ENCODE results near the gene TEX10. TPM values are rescaled to one million over a fixed set of nuclear protein-coding genes. Genes with fewer than 3 reads are reported as not detected.

The TEX10 gene
- total and polyA plus RNA-seq, 9 of the 15 experiments (the other 6 are each of a cell fraction or from before 2014, with no cell fraction given), result 27.8 to 60.0 (median 47.9) TPM

DNA sequence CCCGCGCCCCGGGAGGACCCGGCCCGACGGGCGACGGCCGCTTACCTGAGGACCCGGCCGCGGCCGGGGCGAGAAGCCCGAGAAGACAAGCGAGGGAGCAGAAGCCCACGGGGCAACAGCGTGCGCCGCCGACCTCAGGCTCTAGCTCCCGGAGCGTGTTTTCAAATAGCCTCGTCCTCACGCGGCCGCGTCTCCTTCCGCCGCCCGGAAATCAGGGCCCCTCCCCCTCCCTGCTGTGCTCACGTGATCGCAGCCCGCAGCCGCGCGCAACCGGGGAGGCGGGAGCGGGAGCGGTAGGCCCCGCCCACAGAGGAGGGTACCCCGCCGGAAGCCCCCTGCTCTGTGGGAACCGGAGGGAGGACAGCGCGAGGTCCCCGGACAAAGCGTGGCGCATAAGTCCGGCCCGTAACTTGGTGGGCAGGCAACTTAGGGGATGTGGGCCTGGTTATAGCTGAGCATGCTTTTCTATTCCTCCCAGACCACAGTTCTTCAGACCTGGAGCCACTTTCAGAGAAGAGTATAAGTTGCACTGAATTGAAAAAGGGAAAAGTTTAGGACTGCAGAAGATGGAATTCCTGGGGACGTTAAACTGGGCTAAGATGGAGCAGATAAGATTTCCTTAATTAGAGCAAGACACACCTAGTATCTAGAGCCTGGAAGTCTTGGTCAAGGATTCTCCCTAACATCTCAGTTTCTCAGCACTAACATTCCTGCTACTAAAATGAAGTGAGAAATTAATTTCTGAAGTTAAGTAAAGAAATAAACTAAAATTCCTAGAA is at the start of gene TEX10 (continued):
- TF ChIP-seq TAF9B (IDR thresholded peaks at IDR 0.05; ENCODE audit: partially characterized antibody) (peak; percentile 57), ZNF134 (CRISPR knock-in tag; conservative IDR thresholded peaks at IDR 0.05) (no peak), ZBED1 (IDR thresholded peaks at IDR 0.05) (no peak), CHD1 (IDR thresholded peaks at IDR 0.05; ENCODE audit: low read length) (no peak), ELF4 (CRISPR knock-in tag; IDR thresholded peaks at IDR 0.05) (no peak), ZNF589 (CRISPR knock-in tag; IDR thresholded peaks at IDR 0.05; ENCODE audit: low read depth) (no peak), ESRRA (IDR thresholded peaks at IDR 0.05; ENCODE audit: borderline replicate concordance, low read depth) (peak; percentile 62; the same call in 1 of the 2 replicates), U2AF2 (optimal IDR thresholded peaks at IDR 0.05; ENCODE audit: low read depth, low read length) (no peak), HNRNPH1 (optimal IDR thresholded peaks at IDR 0.05; ENCODE audit: low read depth, low read length) (no peak), ZNF561 (CRISPR knock-in tag; conservative IDR thresholded peaks at IDR 0.05) (no peak), HDAC1 (IDR thresholded peaks at IDR 0.05) (peak in 1 of 2 experiments; percentile 65; a peak in 2 of 4 replicates), NCOA2 (IDR thresholded peaks at IDR 0.05; ENCODE audit: partially characterized antibody in 2 of 2) (no peak), ZNF311 (CRISPR knock-in tag; IDR thresholded peaks at IDR 0.05) (no peak), U2AF1 (optimal IDR thresholded peaks at IDR 0.05; ENCODE audit: low read depth, low read length) (peak; percentile 71), SMAD4 (CRISPR knock-in tag; conservative IDR thresholded peaks at IDR 0.05) (peak; percentile 42; the same call in 1 of the 2 replicates)
- TF ChIP-seq, protein P1, sequence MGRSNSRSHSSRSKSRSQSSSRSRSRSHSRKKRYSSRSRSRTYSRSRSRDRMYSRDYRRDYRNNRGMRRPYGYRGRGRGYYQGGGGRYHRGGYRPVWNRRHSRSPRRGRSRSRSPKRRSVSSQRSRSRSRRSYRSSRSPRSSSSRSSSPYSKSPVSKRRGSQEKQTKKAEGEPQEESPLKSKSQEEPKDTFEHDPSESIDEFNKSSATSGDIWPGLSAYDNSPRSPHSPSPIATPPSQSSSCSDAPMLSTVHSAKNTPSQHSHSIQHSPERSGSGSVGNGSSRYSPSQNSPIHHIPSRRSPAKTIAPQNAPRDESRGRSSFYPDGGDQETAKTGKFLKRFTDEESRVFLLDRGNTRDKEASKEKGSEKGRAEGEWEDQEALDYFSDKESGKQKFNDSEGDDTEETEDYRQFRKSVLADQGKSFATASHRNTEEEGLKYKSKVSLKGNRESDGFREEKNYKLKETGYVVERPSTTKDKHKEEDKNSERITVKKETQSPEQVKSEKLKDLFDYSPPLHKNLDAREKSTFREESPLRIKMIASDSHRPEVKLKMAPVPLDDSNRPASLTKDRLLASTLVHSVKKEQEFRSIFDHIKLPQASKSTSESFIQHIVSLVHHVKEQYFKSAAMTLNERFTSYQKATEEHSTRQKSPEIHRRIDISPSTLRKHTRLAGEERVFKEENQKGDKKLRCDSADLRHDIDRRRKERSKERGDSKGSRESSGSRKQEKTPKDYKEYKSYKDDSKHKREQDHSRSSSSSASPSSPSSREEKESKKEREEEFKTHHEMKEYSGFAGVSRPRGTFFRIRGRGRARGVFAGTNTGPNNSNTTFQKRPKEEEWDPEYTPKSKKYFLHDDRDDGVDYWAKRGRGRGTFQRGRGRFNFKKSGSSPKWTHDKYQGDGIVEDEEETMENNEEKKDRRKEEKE (IDR thresholded peaks at IDR 0.05; ENCODE audit: borderline replicate concordance in 1 of 2, control insufficient read depth in 1 of 2, low read depth in 2 of 2, low read length in 1 of 2), result no peak
- TF ChIP-seq, protein P2, sequence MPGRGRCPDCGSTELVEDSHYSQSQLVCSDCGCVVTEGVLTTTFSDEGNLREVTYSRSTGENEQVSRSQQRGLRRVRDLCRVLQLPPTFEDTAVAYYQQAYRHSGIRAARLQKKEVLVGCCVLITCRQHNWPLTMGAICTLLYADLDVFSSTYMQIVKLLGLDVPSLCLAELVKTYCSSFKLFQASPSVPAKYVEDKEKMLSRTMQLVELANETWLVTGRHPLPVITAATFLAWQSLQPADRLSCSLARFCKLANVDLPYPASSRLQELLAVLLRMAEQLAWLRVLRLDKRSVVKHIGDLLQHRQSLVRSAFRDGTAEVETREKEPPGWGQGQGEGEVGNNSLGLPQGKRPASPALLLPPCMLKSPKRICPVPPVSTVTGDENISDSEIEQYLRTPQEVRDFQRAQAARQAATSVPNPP (IDR thresholded peaks at IDR 0.05; ENCODE audit: borderline replicate concordance, insufficient read depth, insufficient read length), result no peak
